ENCODE measurements around the gene SBK3.
"Not testable (repeated sequence)": the region's sequence is repeated elsewhere in the genome, so short reads cannot be mapped to it uniquely, and the experiment has no call there.

SBK3 gene

GRCh38 chr19:55573929-55574328 is 28.6 kb upstream of the SBK3 start:
- DNase-seq, result not testable (repeated sequence)

DNA sequence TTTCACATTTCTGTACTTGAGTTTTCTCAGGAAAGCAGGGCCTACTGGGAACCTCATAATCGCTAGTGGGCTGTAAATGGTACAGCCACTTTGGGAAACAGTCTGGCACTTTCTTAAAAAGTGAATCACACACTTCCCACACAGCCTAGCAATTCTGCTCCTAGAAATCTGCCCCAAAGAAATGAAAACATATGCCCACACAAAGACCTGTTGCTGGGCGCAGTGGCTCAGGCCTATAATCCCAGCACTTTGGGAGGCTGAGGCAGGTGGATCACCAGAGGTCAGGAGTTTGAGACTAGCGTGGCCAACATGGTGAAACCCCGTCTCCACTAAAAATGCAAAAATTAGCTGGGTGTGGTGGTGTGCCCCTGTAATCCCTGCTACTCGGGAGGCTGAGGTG is 24.1 kb upstream of the SBK3 start:
- DNase-seq, result not testable (repeated sequence)

DNA sequence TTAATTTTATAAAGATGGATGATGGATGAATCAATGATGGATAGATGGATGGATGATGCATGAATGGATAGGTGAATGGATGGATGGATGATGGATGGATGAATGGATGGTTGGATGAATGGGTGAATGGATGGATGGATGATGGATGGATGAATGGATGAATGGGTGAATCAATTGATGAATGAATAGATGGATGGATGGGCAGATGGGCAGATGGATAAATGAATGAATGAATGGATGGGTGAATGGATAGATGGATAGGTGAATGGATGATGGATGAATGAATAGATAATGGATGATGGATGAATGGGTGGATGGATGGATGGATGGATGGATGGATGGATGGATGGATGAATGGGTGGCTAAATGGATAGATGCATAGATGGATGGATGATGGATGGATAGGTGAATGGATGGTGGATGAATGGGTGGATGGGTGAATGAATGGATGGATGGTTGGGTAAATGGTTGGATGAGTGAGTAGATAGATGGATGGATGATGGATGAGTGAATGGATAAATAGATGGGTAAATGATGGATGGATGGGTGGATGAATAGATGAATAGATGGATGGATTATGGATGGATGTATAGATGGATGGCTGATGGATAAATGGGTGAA is 22.5 kb upstream of the SBK3 start:
- no peak for DNase-seq

DNA sequence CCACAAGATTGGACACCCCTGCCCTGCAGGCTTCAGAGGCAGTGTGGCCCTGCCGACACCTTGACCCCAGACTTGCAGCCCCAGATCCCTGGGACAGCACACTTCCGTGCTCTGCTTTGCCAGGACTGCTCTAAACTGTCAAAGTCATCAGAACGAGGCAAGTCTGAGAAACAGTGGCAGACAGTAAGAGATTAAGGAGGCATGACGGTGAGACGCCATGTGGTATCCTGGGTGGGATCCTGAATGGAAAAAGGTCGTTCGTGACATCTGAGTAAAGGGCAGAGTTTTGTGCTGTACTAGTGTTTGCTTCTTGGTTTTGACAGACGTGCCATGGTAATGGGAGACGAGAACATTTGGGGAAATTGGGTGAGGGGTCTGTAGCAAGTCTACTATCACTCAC is 21.5 kb upstream of the SBK3 start:
- no peak for DNase-seq

DNA sequence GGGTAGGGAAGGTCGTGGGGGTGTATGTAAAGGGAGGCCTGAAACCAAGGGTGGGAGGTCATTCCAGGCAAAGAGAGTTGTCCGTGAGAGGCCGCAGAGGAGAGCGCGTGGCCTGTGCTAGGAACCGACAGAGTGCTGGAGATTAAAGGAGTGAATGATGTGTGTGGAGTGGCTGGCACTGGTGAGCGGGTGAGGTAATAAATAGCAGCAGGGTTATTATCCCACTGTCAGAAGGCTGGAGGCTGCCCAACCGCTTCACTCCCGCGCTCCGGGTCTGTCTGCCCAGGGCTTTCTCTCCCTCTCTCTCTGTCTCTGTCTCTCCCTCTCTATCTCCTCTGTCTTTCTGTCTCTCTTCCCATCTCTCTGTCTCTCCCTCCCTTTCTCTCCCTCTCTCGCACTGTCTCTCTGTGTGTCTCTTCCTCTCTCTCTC is 17.9 kb upstream of the SBK3 start:
- no peak for DNase-seq

DNA sequence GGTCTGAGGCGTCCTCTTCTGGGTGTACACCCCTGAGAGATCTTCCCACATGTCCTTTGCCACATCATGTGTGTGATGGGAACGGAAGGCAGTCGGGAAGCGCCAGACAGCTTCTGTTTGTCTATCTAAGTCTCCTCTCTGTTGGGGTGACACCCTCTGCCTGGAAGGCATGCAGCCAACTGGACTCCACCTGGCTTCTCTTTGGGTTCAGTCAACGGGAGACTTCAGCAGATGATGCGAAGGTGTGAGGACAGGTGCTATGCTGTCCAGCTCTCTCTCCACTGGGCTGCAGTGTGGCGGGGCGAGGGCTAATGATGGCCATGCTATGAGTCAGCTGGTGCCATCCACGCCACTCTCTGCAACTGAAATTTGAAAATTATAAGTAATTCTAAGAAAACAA is 14.3 kb upstream of the SBK3 start:
- no peak for DNase-seq

DNA sequence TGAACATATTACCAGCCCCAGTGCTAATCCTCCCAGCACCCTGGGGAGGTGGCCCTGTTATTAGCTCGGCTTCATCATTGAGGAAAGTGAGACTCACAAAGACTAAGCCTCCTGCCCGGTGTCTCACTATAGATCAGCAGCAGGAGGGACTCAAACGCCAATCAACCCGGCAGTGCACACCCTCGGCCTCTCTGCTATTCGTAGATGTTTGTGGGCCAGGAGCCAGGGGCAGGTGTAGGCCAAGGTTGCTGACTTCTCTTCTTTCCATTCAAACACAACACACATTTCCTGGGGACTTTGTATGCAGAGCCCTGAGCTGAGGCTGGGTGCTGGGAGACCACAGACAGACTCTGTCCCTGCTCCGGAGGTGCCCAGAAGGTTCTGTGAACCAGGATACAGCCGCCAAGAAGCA is 9.4 kb upstream of the SBK3 start:
- no peak for DNase-seq

DNA sequence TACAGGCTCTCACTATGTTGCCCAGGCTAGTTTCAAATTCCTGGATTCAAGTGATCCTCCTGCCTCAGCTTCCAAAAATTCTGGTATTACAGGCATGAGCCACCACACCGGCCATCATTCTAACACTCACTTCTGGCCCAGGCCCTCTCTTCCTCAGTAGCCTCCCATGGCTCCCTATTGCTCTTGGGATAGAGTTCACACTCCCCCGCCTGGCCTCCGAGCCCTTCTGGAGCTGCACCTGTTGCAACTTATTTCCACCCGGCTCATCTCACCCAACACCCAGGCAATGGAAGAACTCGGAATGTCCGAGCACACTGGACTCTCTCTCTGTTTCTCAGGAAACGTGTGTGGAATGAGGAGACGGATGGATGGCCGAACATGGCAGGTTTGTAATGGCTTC is 9.0 kb upstream of the SBK3 start:
- DNase-seq, result no peak

- no peak for DNase-seq
Measured at GRCh38 chr19:55553217-55554182, 8.2 kb upstream of the SBK3 start.

DNA sequence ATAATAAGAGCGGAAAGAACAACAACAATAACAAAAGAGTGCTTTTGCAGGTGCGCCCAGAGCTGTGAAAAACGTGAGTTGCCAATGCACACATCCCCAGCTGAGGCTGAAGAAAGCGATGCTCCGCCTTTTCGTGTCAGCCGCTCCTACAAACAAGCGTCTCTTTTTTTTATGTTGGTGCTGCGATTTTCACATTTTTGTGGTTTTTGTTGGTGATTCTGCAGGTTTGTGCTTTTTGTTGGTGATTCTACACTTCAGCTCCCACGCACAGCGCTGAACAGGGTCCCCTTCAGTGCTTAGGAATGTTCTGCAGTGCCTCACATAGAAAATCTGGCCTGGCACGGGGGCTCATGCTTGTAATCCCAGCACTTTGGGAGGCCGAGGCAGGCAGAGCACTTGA is 7.3 kb upstream of the SBK3 start:
- no peak for DNase-seq

DNA sequence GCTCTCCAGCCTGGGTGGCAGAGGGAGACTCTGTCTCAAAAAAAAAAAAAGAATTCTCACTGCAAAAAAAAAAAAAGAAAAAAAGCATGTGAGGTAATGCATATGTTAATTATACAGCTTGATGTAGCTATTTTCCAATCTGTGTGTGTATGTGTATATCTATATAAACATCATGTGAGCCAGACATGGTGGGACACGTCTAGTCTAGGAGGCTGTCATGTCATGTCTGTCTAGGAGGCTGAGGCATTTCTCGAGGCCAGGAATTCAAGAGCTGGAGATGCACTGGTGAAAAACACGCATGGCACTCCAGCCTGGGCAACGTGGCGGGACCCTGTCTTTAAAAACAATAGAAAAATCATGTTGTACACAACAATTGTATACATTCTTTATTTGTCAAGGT is 6.9 kb upstream of the SBK3 start:
- DNase-seq, result no peak

- DNase-seq, result no peak
Measured at GRCh38 chr19:55550321-55550650, 4.9 kb upstream of the SBK3 start.

DNA sequence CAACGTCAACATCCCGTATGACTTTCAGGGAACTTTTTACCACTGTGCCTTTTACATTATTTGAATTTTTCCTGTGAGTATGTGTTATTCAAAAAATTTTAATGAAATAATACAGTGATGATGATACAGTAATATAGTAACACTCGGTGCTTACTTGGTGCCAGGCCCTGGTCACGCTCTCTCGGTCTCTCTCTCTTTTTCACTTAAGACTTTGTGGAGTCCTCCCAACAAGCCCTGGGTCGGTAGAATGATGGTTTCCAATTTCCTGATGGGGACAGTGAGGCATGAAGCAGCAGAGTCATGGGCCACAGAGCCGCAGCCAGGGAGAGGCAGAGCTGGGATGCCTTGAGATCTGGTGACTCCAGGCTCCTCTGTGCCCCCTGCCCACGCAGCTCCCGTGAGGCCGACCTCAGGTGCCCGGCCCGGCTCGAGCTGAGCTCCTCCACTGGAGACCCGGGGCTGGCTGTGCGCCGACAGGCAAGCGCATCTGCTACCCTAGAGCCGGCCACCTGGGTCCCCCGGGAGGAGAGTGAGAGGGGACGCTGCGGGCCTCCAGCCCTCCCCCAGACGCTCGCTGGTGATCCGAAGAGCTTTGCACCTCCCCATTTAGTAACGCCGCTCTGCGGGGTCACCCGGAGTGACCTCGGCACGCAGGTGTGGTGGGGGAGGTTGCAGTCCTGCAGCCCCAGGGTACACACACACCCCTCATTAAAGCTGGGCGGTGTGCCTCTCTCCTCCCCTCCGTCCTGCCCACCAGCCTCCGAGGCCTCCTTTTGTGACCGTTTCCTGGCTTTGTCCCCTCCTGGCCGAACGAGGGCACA is 4.4 kb upstream of the SBK3 start:
- DNase-seq, result no peak

DNA sequence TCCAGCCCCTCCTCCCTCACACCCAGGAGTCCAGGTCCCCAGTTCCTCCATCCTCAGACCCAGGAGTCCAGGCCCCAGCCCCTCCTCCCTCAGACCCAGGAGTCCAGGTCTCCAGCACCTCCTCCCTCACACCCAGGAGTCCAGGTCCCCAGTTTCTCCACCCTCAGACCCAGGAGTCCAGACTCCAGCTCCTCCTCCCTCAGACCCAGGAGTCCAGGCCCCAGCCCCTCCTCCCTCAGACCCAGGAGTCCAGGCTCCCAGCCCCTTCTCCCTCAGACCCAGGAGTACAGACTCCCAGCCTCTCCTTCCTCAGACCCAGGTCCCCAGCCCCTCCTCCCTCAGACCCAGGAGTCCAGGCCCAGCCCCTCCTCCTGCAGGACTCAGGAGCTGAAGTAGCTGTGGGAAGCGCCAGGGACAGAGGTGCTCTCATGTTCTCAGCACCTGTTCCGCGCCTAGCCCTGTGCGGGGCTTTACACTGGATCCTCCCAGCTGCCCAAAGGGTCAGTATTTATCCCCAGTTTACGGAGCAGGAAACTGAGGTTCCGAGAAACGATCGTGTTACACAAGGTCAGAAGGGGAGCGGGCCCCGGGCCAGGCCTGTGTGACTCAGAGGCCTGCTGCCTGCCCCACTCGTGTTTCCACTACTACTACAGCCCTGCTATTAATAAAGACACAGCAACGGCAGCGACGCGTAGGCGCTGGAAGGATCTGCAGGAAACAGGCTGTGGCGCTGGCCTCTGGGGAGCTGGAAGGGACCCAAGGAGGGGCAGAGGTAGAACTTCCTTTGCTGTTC is 1.7 kb upstream of the SBK3 start:
- no peak for DNase-seq

GRCh38 chr19:55546011-55546410 is 668 bp upstream of the SBK3 start:
- no peak for DNase-seq

GRCh38 chr19:55544776-55545439 is 435 bp downstream of the SBK3 start:
- DNase-seq, result no peak

DNA sequence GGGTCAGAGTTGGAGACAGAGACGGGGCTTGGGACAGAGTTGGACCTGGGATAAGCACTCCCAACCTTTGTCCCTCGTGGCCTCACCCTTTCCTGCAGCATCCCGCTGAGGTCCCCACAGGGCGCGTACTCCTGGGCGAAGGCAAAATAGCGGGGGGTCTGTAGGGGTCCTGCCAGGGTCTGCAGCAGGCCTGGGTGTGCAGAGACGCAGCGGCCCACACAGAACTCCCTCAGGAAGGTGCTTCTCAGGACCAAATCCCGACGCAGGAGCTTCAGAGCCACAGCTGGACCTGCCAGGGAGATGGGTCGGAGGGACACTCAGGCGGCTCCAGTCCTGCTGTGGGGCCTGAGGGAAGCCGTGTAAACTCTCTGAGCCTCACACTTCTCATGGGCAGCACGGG is 1.3 kb downstream of the SBK3 start:
- no peak for DNase-seq

GRCh38 chr19:55543567-55543966 is 1.8 kb downstream of the SBK3 start:
- DNase-seq, result no peak

DNA sequence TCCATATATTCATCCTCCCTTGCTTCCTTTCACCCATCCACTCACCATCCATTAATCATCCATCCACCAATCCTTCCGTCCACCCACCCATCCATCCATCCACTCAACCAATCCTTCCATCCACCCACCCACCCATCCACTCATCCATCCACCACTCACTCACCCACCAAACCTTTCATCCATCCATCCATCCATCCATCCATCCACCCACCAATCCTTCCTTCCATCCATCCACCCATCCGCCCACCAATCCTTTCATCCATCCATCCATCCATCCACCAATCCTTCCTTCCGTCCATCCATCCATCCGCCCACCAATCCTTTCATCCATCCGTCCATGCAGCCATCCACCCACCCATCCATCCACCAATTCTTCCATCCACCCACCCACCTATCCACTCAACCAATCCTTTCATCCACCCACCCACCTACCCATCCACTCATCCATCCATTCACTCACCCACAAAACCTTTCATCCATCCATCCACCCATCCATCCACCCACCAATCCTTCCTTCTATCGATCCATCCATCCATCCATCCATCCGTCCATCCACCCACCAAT is 3.0 kb downstream of the SBK3 start:
- no peak for DNase-seq

GRCh38 chr19:55541091-55541490 is 4.3 kb downstream of the SBK3 start:
- DNase-seq, result no peak

DNA sequence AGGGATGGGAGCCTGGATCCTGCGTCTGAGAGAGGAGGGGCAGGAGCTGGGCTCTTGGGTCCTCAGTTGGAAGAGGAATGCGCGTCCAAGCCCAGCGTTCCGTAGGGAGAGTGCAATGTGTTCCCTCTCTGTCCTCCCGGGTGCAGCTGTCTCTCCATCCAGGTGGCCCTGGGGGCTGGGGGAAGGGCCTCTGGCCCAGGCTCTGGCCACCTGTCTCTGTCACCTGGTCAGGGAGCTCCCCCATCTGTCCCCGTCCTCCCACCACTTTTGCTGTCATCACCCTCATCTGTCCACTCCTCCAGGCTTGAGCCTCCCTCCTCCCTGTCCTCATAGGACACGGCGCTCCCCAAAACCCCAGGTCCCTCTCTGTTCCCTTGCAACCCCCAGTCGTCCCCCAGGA is 4.7 kb downstream of the SBK3 start:
- DNase-seq, result no peak
